Tibial nerve (tissue), 4 donors: ENCODE results near the gene BNC2.

Experiments used
- CTCF ChIP-seq, 5 experiments: fragments of 200-600 bp in 3 of 5; fragments of 450-650 bp in 2 of 5; sonication (generic) in 3 of 5; IDR thresholded peaks; one replicate each; pipeline ENCODE4 v1.5.1; 2016 to 2019; ENCODE audit warnings: antibody characterized with exemption in 5 of 5, mild to moderate bottlenecking in 3 of 5, moderate library complexity in 2 of 5
- EP300 ChIP-seq, 2 donors: sonication (generic); formaldehyde crosslinking; IDR thresholded peaks; one replicate each; pipeline ENCODE4 v1.6.1; 2017; ENCODE audit warnings: antibody characterized with exemption in 2 of 2, mild to moderate bottlenecking in 1 of 2
- POLR2A ChIP-seq, 2 donors: fragments of 450-650 bp; IDR thresholded peaks; one replicate each; pipeline ENCODE4 v1.6.1; 2017; ENCODE audit warnings: antibody characterized with exemption in 2 of 2, mild to moderate bottlenecking in 2 of 2, moderate library complexity in 2 of 2

- no peak for TF ChIP-seq CTCF (IDR thresholded peaks at IDR 0.05)
- TF ChIP-seq POLR2A (IDR thresholded peaks at IDR 0.05): no peak
- TF ChIP-seq EP300 (IDR thresholded peaks at IDR 0.05): no peak
These were observed 257.4 kb downstream of the BNC2 start for GRCh38 chr9:16613051-16613450.
